ENCODE data around the gene ASPSCR1.

DNA sequence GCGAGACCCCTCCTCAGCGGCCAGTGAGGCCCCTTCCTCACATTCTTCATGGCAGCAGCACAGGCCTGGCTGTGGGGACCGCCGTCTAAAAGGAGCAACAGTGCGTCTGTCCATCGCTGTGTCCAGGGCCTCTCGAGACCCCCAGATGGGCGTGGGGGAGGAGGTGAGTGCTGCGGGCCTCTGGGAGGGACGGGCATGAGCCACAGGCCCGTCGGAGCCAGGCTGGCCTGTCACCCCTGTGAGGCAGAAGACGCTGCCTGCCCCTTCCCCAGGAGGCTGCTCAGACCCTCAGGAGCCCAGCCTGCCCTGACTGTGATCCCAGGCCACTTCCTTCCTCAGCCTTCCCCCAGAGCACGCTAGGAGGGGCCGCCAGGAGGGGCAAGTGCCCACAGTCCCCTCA lies 38.2 kb upstream of the ASPSCR1 start:
- TF ChIP-seq, protein P1, sequence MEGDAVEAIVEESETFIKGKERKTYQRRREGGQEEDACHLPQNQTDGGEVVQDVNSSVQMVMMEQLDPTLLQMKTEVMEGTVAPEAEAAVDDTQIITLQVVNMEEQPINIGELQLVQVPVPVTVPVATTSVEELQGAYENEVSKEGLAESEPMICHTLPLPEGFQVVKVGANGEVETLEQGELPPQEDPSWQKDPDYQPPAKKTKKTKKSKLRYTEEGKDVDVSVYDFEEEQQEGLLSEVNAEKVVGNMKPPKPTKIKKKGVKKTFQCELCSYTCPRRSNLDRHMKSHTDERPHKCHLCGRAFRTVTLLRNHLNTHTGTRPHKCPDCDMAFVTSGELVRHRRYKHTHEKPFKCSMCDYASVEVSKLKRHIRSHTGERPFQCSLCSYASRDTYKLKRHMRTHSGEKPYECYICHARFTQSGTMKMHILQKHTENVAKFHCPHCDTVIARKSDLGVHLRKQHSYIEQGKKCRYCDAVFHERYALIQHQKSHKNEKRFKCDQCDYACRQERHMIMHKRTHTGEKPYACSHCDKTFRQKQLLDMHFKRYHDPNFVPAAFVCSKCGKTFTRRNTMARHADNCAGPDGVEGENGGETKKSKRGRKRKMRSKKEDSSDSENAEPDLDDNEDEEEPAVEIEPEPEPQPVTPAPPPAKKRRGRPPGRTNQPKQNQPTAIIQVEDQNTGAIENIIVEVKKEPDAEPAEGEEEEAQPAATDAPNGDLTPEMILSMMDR (IDR thresholded peaks at IDR 0.05): no peak
- TF ChIP-seq EZH2 (IDR thresholded peaks at IDR 0.05) (no peak), EZH2phosphoT487 (IDR thresholded peaks at IDR 0.05) (no peak)
